HG03159 (cell line): ENCODE data around the gene CACNA1C.

ENCODE experiments used
- ATAC-seq: cut with Tn5 transposase; IDR thresholded peaks from one replicate; pipeline ENCODE4 v1.9.1; 2021; ENCODE audit warnings: mild to moderate bottlenecking, moderate library complexity; ENCODE audit not compliant: unreplicated experiment

The CACNA1C gene

GRCh38 chr12:2311020-2311778 lies 258.4 kb downstream of the CACNA1C start:
- no peak for ATAC-seq

- ATAC-seq = no peak
These were observed 259.4 kb downstream of the CACNA1C start for GRCh38 chr12:2312175-2312574.

DNA sequence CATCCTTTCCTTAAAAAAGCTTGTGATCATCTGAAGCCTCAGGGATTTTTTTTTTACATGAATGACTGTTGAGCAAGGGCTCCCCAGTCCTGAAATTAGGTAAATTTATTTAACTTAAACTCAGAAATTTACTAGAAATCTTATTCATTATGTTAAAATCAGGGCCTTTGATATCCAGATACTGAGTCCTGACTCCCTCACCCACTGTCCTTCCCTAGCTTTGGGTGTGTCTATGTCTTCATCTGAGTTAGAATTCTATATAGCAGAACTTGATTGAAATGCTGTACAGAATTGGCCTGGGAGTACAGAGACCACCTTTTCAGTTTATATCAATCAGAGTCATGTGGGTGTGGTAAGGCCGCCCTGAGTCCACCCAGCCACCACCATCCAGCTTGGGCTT lies 260.0 kb downstream of the CACNA1C start:
- ATAC-seq = no peak

GRCh38 chr12:2314492-2314891 lies 261.7 kb downstream of the CACNA1C start:
- ATAC-seq = no peak

GRCh38 chr12:2317772-2318171 lies 265.0 kb downstream of the CACNA1C start:
- ATAC-seq = no peak

GRCh38 chr12:2318286-2318685 lies 265.5 kb downstream of the CACNA1C start:
- ATAC-seq = no peak

DNA sequence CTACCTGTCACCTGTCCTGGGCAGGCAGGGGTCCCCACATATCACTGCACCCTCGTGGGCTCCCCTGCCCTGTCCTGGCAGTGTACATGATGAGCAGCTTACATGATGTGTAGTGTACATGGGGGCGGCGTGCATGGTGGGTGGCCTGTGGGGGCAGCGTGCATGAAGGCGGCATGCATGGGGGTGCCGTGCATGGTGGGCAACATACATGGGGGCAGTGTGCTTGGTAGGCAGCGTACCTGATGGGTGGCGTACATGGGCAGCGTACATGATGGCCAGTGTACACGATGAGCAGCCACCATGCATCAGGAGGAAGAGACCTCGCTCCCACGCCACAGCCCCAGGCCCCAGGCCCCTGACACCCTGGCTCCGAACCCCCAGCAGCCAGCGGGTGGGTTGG lies 266.3 kb downstream of the CACNA1C start:
- ATAC-seq = no peak

DNA sequence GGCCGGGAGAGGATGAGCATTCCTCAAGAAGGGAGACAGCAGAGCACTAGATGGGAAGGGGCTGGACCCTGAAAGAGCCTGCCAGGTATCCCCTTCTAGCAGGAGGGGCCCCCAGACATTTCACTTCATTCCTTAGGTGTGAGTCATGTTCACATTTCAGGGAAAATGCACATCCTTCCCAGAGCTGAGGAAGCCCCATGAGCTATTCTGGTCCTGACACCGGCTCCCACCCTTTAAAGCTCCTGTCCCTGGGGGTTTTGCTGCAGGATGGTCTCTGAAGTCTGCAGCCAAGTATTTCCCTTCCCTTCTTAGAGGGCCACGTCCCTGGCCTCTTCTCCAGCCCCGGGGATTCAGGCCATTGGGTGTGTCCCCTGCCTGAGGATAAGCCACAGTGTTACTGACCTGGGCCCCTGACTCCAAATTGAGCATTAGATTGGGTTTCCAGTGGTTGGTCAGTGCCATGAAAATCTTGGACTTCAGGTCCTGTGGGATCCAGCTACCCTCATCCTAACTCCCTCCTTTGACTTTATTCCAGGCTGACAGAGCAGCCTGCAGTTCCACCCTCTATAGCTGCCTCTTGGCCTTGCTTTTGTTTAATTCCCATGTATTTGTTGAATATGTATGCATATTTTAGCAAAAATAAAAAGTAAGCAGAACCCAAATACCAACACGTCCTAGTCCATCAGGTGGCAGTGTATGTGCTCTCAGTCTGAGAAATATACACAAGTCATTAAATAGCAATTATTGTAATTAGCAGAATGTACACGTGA lies 267.1 kb downstream of the CACNA1C start:
- no peak for ATAC-seq

DNA sequence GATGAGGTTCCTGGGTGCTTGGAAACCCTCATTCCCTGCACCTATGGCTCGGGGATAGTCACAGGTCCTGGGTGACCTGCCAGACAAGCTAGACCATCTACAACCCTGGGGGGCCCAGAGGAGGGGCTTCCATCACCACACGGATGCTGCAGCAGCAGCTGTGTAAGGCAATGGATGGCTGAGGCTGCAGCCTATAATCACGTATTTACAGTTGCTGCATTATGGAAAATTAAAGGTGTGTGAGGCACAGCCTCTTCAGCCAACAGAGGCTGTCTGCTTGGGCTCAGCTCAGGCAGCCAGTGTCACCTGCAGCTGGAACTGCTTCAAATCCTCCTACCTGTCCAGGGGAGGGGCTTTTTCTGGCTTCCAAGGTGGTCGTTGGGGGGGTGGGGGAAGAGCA lies 268.1 kb downstream of the CACNA1C start:
- ATAC-seq = no peak

DNA sequence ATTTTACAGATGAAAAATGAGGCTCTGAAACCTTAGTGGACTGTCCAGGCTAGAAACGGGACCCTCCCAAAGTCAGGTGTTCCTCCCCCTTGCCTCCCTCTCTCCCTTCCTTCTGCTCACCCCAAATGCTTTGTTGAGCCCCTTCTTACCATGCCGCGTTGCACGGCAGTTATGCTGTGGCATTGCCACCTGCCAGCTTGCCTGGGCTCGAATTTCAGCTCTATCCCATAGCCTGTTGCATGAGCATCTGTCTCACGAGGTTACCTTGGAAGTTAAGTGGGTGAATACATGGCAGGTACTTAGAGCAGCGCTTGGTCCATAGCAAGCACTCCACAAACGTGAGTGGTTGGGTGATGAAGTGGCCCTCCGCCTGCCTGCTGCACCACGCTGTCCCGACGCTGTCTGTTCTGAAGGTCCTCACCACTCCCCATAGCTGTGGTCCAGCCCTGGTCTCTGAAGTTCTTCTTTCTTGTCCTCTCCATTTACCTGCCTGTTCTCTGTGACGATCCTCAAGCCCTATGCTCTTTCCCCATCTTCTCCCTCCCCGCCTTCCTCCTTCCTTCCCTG lies 269.9 kb downstream of the CACNA1C start:
- no peak for ATAC-seq

GRCh38 chr12:2323532-2324255 lies 270.9 kb downstream of the CACNA1C start:
- no peak for ATAC-seq

GRCh38 chr12:2324387-2324786 lies 271.6 kb downstream of the CACNA1C start:
- no peak for ATAC-seq

DNA sequence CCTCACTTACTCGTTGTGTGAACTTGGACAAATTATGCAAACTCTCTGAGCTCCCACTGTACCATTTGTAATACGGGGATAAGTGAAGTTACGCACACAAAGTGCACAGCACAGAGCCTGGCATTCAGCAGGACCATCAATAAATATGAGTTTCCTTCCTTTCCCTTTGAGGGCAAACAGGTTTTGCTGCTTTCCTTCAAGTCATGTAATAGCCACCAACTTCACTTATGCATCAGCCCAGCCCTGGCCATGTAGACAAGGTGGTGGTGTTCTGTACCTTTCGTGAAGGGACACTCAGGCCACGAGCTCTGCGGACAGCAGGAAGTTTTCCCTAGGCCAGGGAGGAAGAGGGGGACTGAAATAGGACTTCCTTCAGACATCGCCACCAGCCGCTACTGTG lies 272.7 kb downstream of the CACNA1C start:
- ATAC-seq = no peak

- no peak for ATAC-seq
These were observed 273.7 kb downstream of the CACNA1C start for GRCh38 chr12:2326470-2326869.

DNA sequence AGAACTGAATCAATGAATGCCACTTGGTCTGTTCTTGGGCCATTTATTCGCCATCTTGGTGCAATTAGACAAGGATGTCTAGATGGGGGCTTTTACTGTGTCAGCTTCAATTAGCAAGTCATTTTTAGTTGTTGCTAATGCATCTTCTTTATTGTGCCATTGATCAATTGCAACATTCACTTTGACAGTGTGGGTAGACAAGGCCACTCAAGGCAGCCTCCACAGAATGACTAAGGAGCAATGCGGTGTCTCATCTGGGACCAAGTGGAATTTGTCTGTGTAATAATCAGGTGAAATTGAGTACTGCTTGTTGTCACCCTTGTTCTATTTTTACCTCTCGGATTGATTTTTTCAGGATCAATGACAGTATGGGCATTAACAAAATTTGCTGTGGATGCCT lies 275.9 kb downstream of the CACNA1C start:
- no peak for ATAC-seq

GRCh38 chr12:2329661-2330210 lies 276.9 kb downstream of the CACNA1C start:
- no peak for ATAC-seq

DNA sequence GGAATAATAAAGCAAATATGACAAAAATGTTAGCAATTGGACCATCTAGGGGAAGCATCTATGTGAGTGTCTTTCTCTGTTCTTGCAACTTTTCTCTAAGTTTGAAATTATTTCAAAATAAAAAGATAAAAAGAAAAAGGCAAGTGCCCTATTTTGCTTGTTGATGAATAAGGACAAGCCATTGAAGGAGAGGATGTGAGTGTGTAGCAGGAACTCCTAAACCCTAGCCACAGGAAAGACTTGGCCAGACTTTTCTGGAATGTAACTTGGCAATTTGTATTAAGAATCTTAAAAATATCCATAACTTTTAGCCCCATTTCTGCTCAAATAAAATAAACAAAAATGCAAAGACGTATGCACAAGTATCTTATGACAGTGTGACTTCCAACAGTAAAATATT lies 279.4 kb downstream of the CACNA1C start:
- no peak for ATAC-seq

DNA sequence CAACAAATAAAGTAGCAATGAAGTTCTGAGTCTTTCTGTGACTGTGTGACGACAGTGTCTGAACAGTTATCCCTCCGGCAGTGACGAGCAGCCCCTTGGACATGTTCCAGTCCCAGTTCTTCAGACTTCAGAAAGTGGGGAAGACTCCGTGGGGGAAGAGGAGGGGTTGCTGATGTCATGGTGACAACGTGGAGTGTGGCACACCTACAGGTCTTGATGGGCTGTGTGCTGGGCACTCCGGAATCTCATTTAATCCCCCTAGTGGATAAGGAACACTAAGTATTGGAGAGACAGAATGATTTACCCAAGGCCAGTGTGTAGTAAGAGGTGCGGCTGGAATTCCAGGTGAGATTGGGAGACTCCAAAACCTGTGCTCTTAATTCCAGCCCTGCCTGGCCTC lies 280.2 kb downstream of the CACNA1C start:
- ATAC-seq = no peak

DNA sequence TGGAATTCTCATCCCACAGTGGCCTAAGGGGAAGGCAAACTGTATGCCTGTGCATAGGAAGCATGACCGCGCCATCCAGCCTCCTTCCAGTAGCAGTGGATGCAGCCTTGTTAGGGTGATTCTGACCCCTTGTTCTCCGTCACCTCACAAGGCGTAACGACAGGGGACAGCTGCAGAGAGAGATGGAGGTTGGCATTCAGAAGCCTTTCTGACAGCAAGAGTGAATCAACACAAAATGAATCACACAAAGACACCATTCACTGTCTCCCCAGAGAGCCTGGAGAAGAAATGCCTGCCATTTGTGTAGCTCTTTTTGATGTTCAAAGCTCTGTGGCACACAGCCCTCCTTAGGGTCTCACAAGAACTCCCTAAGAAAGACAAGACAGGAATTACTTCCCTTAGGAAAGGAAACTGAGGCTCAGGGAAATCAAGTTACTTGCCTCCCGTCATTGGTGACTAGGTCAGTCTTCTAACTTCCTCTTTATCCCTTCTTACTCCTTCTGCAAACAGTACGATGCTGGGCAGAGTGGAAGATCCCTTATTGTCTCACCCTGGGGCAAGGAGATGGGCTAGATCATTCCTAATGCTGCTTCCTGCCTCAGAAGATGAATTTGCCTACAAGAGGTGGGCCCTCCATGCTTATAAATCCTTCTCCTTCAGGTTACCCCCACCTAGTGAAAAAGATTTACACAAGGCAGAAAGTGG lies 280.9 kb downstream of the CACNA1C start:
- ATAC-seq = no peak

DNA sequence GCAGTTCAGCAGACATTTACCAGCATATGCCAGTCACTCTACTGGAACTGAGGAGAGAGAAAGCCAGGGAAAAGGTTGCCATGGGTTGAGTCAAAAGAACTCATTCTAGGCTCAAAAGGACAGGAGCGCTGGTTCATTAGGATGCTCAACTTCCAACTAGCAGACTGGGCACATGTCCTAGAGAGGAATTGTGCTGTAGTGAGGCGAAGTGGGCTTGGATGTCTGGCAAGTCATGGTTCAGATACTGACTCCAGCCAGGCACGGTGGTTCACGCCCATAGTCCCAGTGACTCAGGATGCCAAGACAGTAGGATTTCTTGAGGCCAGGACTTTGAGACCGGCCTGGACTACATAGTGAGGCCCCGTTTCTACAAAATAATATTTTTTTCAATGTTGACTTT lies 281.5 kb downstream of the CACNA1C start:
- no peak for ATAC-seq

- ATAC-seq = no peak
These were observed 281.9 kb downstream of the CACNA1C start for GRCh38 chr12:2334689-2335088.
